NCI-H345 treated with DMSO at 0.1 percent for 48 hours (cell line): ENCODE measurements around the gene EPS8L2.

Experiments
- DNase-seq: peaks from one replicate; lab custom pipeline; 2025; ENCODE audit not compliant: unreplicated experiment; lab: John Stamatoyannopoulos, UW

EPS8L2 gene

DNA sequence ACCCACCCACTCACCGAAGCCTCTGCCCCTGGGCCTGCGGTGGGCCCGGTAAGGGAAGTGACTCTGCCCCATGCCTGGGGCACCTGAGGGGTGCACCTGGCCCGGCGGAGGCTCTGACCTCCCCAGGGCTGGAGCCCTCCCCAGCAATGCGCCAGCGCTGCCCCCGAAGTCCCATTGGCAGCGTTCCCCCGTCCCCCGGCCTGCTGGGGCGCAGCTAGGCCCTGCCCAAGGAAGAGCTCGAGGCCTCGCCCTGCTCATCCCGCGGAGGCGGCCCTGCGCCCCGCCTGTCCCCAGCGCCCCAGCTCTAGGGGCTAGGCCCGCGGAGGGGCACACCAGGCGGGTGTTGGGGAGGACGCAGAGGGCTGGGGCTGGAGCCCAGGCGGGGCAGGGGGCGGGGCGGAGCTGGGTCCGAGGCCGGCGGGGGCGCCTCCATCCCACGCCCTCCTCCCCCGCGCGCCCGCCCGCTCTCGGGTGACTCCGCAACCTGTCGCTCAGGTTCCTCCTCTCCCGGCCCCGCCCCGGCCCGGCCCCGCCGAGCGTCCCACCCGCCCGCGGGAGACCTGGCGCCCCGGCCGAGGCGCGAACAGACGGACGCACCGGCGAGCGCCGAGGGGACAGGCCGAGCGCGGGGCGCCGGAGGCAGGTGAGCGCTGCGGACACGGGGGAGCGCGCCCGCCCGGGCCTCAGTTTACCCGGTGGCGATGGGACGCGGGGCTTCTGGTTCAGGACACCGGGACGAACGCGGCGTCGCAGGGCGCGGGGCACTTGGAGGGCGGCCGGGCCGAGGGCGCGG lies at the start of gene EPS8L2:
TSS of gene EPS8L2 (plus strand) at position 586 of the 793 bp plus-strand sequence. CDS start 3,177 bp downstream, outside the sequence.
- DNase-seq: no peak

DNA sequence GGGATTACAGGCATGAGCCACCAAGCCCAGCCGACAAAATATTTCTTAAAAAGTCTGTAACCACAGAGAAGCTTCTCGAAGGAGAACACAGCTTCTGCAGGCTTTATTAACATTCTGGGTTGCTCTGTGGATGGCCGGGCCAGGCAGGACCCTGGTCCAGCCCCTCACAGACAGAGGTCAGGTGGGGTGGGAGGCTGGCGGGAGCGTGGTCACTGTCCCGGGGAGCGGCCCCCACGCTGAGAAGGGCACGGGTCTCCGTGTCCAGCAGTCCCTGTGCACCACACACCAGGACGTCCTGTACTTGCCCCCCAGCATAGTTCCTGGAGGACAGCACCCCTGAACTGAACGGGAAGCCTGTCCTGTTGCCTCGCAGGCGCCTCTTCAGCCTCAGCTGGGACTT lies 49.6 kb upstream of the EPS8L2 start:
- DNase-seq: no peak

DNA sequence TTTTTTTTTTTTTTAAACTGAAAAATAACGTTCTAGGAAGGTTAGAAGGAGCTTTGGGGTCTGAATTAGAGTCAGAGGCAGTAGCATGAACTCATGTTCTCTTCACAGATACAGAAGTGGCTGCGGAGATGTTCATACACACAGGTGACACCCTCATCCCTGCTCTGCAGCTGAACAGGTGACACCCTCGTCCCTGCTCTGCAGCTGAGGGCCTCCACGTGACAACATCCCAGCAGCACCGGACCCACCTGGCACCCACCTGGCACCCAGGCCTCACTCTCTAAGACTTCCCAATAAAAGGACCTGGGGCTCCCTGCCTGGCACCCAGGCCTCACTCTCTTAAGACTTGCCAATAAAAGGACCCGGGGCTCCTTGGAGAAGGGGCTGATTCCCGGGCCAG lies 49.2 kb upstream of the EPS8L2 start:
- no peak for DNase-seq

GRCh38 chr11:657691-658126 lies 48.3 kb upstream of the EPS8L2 start:
- no peak for DNase-seq

DNA sequence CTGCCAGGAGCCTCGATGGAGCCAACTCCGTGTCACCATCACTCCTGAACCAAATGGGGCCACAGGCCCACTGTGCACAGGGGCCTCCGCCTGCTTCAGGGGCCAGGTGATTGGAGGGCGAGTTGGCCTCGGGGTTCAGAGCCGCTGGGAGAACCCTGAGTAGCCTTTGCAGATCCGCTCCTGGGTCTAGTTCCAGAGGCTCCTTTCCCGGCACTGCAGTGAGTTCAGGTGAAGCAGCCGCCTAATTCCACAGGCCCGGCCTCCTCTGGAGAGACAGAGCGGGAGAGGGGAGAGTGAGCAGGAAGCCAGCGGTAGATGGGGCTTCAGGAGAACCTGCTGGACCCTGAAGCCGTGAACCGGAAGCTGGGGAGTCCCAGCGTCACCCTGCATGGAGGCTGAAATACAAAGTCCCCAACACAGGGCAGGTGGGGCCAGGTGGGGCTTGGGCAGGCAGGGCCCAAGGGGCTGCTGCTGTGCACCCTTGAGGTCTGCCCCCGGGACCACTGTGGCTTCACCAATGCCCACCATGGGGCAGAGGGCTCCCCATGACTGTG lies 46.4 kb upstream of the EPS8L2 start:
- no peak for DNase-seq

DNA sequence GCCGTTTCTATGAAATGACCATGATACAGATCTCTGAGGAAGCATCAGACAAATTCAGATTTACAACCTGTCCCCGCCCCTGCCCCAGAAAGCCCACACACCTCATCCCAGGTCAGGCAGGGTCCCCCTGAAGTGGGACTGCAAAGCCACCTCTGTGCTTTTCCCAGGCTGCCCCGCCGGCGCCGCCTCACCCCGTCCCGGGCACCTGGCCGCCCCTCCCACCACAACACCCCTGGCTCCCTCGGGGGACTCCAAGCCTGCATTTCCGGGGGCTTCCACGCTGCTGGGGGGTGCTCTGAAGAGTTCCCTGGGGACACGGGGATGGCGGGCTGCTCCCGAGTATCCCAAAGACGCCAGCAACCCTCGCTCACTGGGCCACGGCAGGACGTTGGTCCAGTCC lies 45.8 kb upstream of the EPS8L2 start:
- DNase-seq: no peak

- no peak for DNase-seq
Measured at GRCh38 chr11:660681-661444, 45.2 kb upstream of the EPS8L2 start.

DNA sequence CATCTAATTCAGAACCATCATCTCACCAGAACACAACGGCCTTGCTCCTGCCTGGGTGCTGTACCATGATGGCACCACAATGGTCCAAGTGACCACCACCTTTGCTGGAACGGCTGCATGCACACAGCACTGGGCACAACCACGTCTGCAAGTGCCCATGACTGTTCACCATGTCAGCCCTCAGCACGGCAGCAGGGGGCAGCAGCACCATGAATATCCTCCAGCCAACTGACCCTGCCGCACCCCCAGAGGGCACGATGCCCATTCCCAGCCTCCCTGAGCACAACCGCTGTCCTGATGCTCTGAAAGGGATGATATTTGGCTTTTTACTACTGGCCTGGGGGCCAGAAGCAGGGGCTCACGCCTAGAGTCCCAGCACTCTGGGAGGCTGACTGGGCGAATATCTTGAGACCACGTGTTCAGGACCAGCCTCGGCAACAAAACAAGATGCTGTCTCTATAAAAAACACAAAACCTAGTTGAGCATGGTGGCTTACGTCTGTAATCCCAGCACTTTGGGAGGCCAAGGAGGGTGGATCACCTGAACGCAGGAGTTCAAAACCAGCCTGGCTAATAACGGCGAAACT lies 43.2 kb upstream of the EPS8L2 start:
- DNase-seq: no peak

GRCh38 chr11:665062-665703 lies 40.8 kb upstream of the EPS8L2 start:
- no peak for DNase-seq

DNA sequence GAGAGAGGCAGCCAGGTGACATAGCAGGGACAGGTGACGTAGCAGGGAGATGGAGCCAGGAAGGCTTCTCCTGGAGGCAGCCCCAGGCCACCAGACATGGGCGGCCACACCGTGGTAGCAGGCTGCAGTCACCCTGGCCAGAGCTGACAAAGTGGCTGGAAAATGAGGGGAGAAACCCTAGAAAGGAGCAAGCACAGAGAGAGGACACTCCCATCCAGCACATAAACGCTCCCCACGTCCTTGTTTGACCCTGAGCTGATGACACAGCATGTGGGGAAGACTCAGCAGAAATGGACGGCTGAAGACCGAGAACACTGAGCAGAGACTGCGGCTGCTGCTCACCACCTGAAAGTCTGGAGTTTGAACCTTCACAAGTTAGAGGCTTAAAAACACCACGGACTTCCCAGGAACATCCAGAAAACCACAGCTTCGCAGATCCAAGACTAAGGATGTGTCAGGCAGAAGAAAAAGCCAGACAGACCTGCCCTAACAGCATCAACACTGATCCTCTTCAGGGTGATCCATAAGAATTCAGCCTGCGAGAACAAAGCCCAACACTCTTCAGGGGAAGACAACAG lies 40.2 kb upstream of the EPS8L2 start:
- DNase-seq: no peak

DNA sequence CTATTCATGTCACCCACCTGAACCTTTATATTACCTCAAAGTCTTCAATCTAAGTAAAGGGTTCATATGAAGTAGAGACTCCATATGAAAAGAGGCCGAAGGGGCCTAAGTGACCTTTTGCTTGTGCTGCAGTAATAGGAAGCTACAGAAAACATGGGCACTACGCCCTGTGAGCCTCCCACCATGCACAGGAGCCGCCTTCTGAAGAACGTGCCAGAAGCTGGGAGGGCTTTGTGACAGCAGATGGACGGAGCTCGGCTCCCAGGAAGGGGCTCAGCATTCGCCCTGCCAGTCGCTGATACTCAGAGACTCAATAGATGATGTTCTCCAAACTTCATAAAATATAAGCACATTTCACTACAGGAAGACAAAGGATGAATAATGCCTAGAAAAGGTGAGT lies 32.2 kb upstream of the EPS8L2 start:
- DNase-seq: no peak

DNA sequence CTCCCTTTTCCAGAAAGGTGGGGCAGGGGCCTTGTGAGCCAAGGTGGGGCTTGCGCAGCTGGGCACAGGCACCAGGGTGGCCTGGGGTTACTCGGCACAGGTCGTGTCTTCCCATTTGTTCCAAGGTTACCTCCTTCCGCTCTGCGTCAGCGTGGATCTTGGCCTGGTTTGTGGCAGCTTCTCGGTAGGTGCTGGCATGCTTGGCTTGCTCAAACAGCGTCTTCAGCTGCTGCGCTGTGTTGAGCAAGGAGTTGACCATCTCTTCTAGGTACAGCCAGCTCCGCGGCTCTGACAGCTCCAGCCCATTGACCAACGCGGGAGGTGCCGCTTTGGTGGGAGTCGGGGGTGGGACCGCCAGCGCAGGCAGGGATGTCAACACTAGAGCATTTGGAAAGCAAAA lies 31.6 kb upstream of the EPS8L2 start:
- DNase-seq: no peak

- DNase-seq: no peak
Measured at GRCh38 chr11:678297-678696, 27.7 kb upstream of the EPS8L2 start.

DNA sequence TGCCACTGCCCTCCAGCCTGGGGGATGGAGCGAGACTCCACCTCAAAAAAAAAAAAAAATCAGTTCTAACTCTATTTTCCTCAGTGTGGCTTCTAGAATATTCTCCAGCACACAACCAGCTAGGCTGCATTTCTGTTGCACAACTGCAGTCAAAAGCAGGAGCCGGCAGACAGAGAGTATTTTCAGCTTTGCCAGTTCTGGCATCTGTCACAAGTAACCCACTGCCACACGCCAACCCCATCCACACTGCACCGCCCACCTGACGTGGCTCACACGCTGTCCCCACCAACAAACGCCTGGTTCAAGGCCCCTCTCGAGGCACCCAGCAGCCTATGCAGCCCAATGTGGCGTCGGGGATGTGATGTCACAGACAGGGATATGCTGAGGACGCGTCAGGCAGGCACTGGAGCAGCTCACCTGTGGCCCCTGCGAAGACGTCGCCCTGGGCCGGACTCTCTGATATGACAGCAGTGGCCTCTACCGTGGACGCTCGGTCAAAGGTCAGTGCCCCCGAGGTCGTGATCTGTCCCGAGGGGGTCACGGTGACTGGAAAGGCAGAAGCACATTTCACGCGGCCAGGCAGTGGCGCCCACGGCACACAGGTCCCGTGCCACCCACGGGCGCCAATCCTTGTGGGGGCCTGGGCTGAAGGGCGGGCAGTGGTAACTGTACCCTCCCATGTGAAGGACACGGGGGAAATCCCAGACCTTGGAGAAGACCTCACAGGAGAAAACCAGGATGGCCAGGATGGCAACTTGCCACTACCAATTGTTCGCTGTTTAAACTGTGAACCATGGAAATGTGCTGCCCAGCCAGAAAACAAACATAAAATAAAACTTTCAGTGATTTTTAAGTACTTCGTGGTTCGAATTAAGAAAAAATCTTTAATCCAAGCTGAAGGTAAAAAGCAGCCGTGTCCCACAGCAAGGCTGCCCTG lies 26.5 kb upstream of the EPS8L2 start:
- DNase-seq: no peak

GRCh38 chr11:680476-680875 lies 25.6 kb upstream of the EPS8L2 start:
- no peak for DNase-seq

DNA sequence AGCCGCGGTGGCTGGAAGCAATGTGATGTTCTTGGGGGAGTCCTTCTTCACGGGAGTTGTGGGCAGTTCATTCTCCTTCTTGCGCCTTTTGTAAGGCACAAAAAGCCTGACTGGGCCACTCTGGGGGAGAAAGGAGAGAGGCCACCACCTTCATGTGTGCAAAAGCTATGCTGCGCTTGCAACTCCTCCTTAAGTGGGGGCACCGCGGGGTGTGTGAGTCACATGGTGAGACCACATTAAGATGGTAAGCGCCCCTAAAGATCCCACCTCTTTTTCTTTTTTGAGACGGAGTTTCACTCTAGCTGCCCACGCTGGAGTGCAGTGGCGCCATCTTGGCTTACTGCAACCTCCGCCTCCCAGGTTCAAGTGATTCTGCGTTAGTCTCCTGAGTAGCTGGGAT lies 25.1 kb upstream of the EPS8L2 start:
- no peak for DNase-seq

- no peak for DNase-seq
Measured at GRCh38 chr11:686451-687243, 19.4 kb upstream of the EPS8L2 start.

- DNase-seq: no peak
Measured at GRCh38 chr11:687751-688150, 18.3 kb upstream of the EPS8L2 start.

DNA sequence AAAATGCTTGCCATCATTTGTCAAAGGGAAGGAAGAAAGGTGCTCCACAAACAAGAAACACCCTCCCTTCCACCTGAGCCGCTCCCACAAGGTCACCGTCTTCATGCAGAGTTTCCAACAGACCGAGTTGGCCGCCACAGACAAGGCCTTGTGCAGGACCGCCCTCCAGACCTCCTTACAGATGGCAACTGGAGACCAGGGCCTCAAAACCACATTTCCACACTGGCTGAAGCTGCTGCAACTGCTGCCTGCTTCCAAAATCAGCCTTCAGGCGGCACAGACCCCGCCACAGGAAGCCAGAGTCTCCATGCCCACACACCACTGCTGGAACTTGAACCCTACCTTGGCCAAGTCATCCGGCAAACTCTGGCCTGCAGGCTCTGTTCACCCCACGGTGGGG lies 17.4 kb upstream of the EPS8L2 start:
- DNase-seq: no peak
